Transverse colon (tissue), 4 donors: ENCODE results near the gene MCC. TPM values are rescaled to one million over a fixed set of nuclear protein-coding genes. Genes with fewer than 3 reads are reported as not detected.

Source experiments
- DNase-seq: peaks from one replicate; pipeline ENCODE4 v3.0.0-alpha.2; 2019
- H3K27ac ChIP-seq, 4 donors: fragments of 200-600 bp; sonication (generic); 2 replicates each; pipeline ENCODE4 v1.5.1; 2016 to 2018; ENCODE audit warnings: inconsistent platforms in 4 of 4
- H3K27me3 ChIP-seq: fragments of 200-600 bp; sonication (generic); 2 replicates; pipeline ENCODE4 v1.5.1; 2017; ENCODE audit warnings: inconsistent platforms
- H3K36me3 ChIP-seq, 4 donors: fragments of 200-600 bp; sonication (generic); 2 replicates each; pipeline ENCODE4 v1.5.1; 2017 to 2019; ENCODE audit warnings: inconsistent platforms in 4 of 4
- H3K4me1 ChIP-seq, 4 donors: fragments of 200-600 bp; sonication (generic); 2 replicates each; pipeline ENCODE4 v1.5.1; 2017 to 2020; ENCODE audit warnings: inconsistent platforms in 4 of 4
- H3K4me3 ChIP-seq, 4 donors: fragments of 200-600 bp; sonication (generic); 1 replicate in 1 of 4; 2 replicates in 3 of 4; pipeline versions ENCODE4 v1.5.1 to v1.6.1; 2017 to 2019; ENCODE audit warnings: inconsistent platforms in 4 of 4
- H3K9me3 ChIP-seq, 2 donors: fragments of 200-600 bp; sonication (generic); 2 replicates each; pipeline ENCODE4 v1.5.1; 2017 to 2019; ENCODE audit warnings: inconsistent platforms in 2 of 2
- EP300 ChIP-seq: sonication (generic); formaldehyde crosslinking; IDR thresholded peaks from one replicate; pipeline ENCODE4 v1.6.1; 2017; ENCODE audit warnings: antibody characterized with exemption, low read depth
- POLR2A ChIP-seq: fragments of 450-650 bp; IDR thresholded peaks from one replicate; pipeline ENCODE4 v1.6.1; 2016; ENCODE audit warnings: antibody characterized with exemption, mild to moderate bottlenecking, moderate library complexity
- POLR2AphosphoS5 ChIP-seq, 3 donors: sonication (generic); formaldehyde crosslinking; IDR thresholded peaks; one replicate each; pipeline ENCODE4 v1.6.1; 2016; ENCODE audit warnings: antibody characterized with exemption in 3 of 3
- WGBS, 2 donors: methylation state at CpG; one replicate each; pipeline ENCODE4 v1.1.5; 2018; ENCODE audit warnings: low coverage in 1 of 2; 5-methylcytosine and 5-hydroxymethylcytosine counted together
- in situ Hi-C, 4 donors: fragments of 200-750 bp; cut with MboI; loops; one replicate each; pipeline versions ENCODE4 v1.15.0 to v1.15.1; 2017; ENCODE audit warnings: low sequenced_read_pairs in 3 of 4, low pct_ligation_motif_present in 1 of 4, low pct_unique_long_range_greater_than_20kb in 1 of 4
- intact Hi-C: fragments of 100-400 bp; cut with DNase I; formaldehyde crosslinking; loops from one replicate; pipeline ENCODE4 v1.15.1; 2023; ENCODE audit warnings: low total_unique reads
- total RNA-seq, 4 donors: library from RNA; depleted of rRNA; stranded (reverse); fragments of >200 nt; gene quantifications; one replicate each; pipeline ENCODE4 v1.1.0, GENCODE V29; 2016
- TF ChIP-seq, protein P1 (sequence below), 5 experiments: fragments of 200-600 bp in 3 of 5; fragments of 450-650 bp in 2 of 5; sonication (generic) in 3 of 5; IDR thresholded peaks; 1 replicate in 2 of 5; 2 replicates in 3 of 5; pipeline ENCODE4 v1.5.1; 2016 to 2017; ENCODE audit warnings: antibody characterized with exemption in 5 of 5, inconsistent platforms in 3 of 5, mild to moderate bottlenecking in 2 of 5, moderate library complexity in 1 of 5

Gene MCC
- total RNA-seq, 4 donors from 2014 or later, result 2.6 to 28.4 (median 16.4) TPM

GRCh38 chr5:113071401-113071800, 416.9 kb downstream of the MCC start:
- 90 to 91% methylated on average over 2 to 3 of the region's 3 CpGs for WGBS, 2 donors
- no peaks in the 10 kb centered on the region for H3K36me3 ChIP-seq

DNA sequence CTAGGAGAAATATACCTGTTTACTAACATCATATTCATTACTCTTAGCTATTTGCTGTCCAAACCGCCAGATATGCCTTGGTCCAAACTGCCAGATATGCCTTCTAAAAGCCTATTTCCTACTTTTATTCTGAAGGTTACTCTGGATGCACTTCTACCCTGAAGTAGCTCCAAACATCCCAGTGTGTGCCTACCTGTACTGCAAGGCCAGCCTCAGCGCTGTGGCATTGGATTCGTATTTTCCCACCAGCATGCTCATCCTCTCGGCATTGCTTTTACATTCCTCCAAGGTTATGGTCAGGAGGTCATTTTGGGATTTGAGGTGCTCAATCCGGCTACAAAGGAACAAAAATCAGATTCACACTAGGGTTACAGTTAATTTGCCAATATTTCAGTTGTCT, 417.4 kb downstream of the MCC start:
- in situ Hi-C loops (no loop called here), intact Hi-C loops (no loop called here)
- 86 to 89% methylated on average over 5 of the region's 5 CpGs for WGBS, 2 donors

More at GRCh38 chr5:113071401-113071800, 416.9 kb downstream of the MCC start:
- no peak overlapping the region for H3K4me3 ChIP-seq
- no peak overlapping the region for H3K27ac ChIP-seq
- no peaks in the 10 kb centered on the region for H3K27me3 ChIP-seq
- no peaks in the 10 kb centered on the region for H3K9me3 ChIP-seq
- TF ChIP-seq EP300 (no peak), POLR2A (no peak), POLR2AphosphoS5 (IDR thresholded peaks at IDR 0.05) (no peak)
- TF ChIP-seq, protein P1, sequence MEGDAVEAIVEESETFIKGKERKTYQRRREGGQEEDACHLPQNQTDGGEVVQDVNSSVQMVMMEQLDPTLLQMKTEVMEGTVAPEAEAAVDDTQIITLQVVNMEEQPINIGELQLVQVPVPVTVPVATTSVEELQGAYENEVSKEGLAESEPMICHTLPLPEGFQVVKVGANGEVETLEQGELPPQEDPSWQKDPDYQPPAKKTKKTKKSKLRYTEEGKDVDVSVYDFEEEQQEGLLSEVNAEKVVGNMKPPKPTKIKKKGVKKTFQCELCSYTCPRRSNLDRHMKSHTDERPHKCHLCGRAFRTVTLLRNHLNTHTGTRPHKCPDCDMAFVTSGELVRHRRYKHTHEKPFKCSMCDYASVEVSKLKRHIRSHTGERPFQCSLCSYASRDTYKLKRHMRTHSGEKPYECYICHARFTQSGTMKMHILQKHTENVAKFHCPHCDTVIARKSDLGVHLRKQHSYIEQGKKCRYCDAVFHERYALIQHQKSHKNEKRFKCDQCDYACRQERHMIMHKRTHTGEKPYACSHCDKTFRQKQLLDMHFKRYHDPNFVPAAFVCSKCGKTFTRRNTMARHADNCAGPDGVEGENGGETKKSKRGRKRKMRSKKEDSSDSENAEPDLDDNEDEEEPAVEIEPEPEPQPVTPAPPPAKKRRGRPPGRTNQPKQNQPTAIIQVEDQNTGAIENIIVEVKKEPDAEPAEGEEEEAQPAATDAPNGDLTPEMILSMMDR (IDR thresholded peaks at IDR 0.05), result no peak
- DNase-seq, result no peak
- H3K4me1 ChIP-seq, result no peaks in the 10 kb centered on the region
- intact Hi-C loops (no loop called here), in situ Hi-C loops (no loop called here)

GRCh38 chr5:113068559-113068958, 419.7 kb downstream of the MCC start:
- intact Hi-C loops (no loop called here), in situ Hi-C loops (no loop called here)
- no peak for TF ChIP-seq POLR2A
- TF ChIP-seq EP300, result no peak
- TF ChIP-seq, protein P1 (IDR thresholded peaks at IDR 0.05), result no peak
- TF ChIP-seq POLR2AphosphoS5 (IDR thresholded peaks at IDR 0.05), result no peak
- Histone ChIP-seq H3K9me3 (no peaks in the 10 kb centered on the region), H3K36me3 (no peaks in the 10 kb centered on the region), H3K4me1 (no peaks in the 10 kb centered on the region), H3K27ac (no peak overlapping the region), H3K4me3 (no peak overlapping the region), H3K27me3 (no peaks in the 10 kb centered on the region)
- DNase-seq, result no peak
- WGBS, 2 donors, result 85% methylated on average over 2 of the region's 2 CpGs; no CpG with 5 or more reads in 1 of the 2 donors

More for the DNA sequence above, 417.4 kb downstream of the MCC start:
- Histone ChIP-seq H3K4me3 (no peak overlapping the region), H3K27me3 (no peaks in the 10 kb centered on the region), H3K4me1 (no peaks in the 10 kb centered on the region), H3K9me3 (no peaks in the 10 kb centered on the region), H3K27ac (no peak overlapping the region), H3K36me3 (no peaks in the 10 kb centered on the region)
- no peak for TF ChIP-seq EP300
- TF ChIP-seq POLR2A, result no peak
- TF ChIP-seq, protein P1 (IDR thresholded peaks at IDR 0.05), result no peak
- TF ChIP-seq POLR2AphosphoS5 (IDR thresholded peaks at IDR 0.05), result no peak
- no peak for DNase-seq

DNA sequence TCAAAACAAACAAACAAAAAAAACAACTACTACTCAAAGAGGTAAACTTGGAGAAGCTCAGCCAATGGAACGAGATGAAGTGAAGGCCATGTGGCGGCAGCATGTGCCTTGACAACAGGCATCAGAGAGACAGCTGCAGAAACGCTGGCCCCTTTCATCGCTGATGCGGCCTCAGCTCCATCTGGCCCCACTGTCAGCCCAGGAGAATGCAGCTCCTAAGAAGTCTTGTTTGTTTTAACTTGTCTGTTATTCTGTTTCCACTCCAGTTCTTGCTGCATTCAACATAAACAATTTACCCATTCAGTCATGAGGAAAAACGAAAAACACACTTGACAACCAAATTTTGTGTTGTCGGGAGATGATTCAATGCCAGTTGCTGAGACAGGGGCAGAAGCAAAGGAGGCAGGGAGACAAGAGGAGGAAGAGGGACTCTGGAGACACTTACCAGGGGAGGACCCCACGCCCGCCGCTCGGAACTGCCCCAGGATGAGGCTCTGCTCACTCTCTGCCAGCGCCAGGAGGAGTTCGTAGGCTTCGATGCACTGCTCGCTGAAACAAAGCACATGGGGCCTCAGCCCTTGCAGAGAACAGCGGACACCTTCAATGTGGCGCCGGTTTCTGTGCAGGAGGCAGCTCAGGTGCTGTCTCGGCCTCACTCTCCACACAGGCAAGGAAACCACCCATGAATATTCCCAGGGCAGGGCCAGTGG, 420.5 kb downstream of the MCC start:
- DNase-seq, result no peak
- Histone ChIP-seq H3K36me3 (no peaks in the 10 kb centered on the region), H3K4me3 (no peak overlapping the region), H3K27ac (peak overlapping the region in 1 of 4 donors; percentile 34), H3K9me3 (no peaks in the 10 kb centered on the region), H3K27me3 (no peaks in the 10 kb centered on the region), H3K4me1 (no peaks in the 10 kb centered on the region)
- TF ChIP-seq EP300, result no peak
- TF ChIP-seq, protein P1 (IDR thresholded peaks at IDR 0.05), result no peak
- no peak for TF ChIP-seq POLR2A
- no peak for TF ChIP-seq POLR2AphosphoS5 (IDR thresholded peaks at IDR 0.05)
- in situ Hi-C loops, result no loop called here
- intact Hi-C loops, result no loop called here
- 78 to 82% methylated on average over 9 to 19 of the region's 19 CpGs for WGBS, 2 donors
